ENCODE results near the gene TMEM183A. TPM values are rescaled to one million over a fixed set of nuclear protein-coding genes. Genes with fewer than 3 reads are reported as not detected.

Gene TMEM183A
- total and polyA plus RNA-seq, 10 of the 15 experiments (the other 5 are each of a cell fraction or from before 2014, with no cell fraction given), result 12.3 to 103 (median 66.3) TPM

- DNase-seq (ENCODE audit: low read depth, low spot score) (no peak), ATAC-seq (no peak), FAIRE-seq (no peak)
- Histone ChIP-seq H4K20me1 (ENCODE audit: control insufficient read depth, insufficient read depth) (no peaks in the 10 kb centered on the region), H3K79me2 (ENCODE audit: control insufficient read depth, insufficient read depth, low read length) (no peaks in the 10 kb centered on the region), H3K9ac (ENCODE audit: control insufficient read depth, insufficient read depth, low read length) (no peak overlapping the region), H3K27me3 (replicated peaks in 1 of 2; ENCODE audit: control insufficient read depth in 2 of 2, insufficient read depth in 2 of 2, low read length in 1 of 2) (no peaks in the 10 kb centered on the region; a peak in 1 of 4 replicates), H3K4me1 (ENCODE audit: control insufficient read depth, insufficient read depth, low read length) (no peaks in the 10 kb centered on the region), H3K4me2 (ENCODE audit: control insufficient read depth, insufficient read depth) (no peak overlapping the region), H3K36me3 (ENCODE audit: control insufficient read depth in 2 of 2, insufficient read depth in 2 of 2, low read length in 1 of 2) (no peaks in the 10 kb centered on the region), H3K4me3 (no peak overlapping the region), H2AFZ (ENCODE audit: control insufficient read depth, low read depth, low read length) (no peak overlapping the region), H3K9me3 (replicated peaks; ENCODE audit: control insufficient read depth, insufficient read depth, low read length) (no peaks in the 10 kb centered on the region), H3K27ac (ENCODE audit: control insufficient read depth, insufficient read depth) (no peak overlapping the region)
- ChIA-PET CTCF (interaction anchor here (1.1 to 2.7 kb wide), 2 partner anchors 11 kb away, joined by 3 to 17 read pairs; no protein-coding TSS in a partner anchor), RAD21 (ENCODE audit: unreplicated experiment) (no interaction called here), POLR2A (no interaction called here), SMC1A (ENCODE audit: uncharacterized antibody, unreplicated experiment) (no interaction called here)
- intact Hi-C loops (cut with micrococcal nuclease; ENCODE audit: unreplicated experiment), result no loop called here
- WGBS (ENCODE audit: insufficient coverage, insufficient replicate concordance, low lambda C conversion rate, missing lambda C conversion rate), result 48% methylated on average over 5 of the region's 5 CpGs
- TF ChIP-seq SUZ12 (IDR thresholded peaks at IDR 0.05; ENCODE audit: unreplicated experiment) (no peak), YBX1 (IDR thresholded peaks at IDR 0.05) (no peak), ZNF207 (IDR thresholded peaks at IDR 0.05; ENCODE audit: borderline replicate concordance) (no peak), EED (IDR thresholded peaks at IDR 0.05; ENCODE audit: low read depth) (no peak), RBBP5 (conservative IDR thresholded peaks at IDR 0.05) (no peak)
- no TSS peak for BruUV-seq (replicated peaks)
- in situ Hi-C loops (cut with MboI), result no loop called here
These were observed 19.1 kb upstream of the TMEM183A start for GRCh38 chr1:202987922-202988583.

- H3K79me2 ChIP-seq (ENCODE audit: control insufficient read depth, insufficient read depth, low read length), result no peaks in the 10 kb centered on the region
- POLR2A ChIA-PET, result no interaction called here
- no peak overlapping the region for H3K9ac ChIP-seq (ENCODE audit: control insufficient read depth, insufficient read depth, low read length)
- no peaks in the 10 kb centered on the region for H3K4me1 ChIP-seq (ENCODE audit: control insufficient read depth, insufficient read depth, low read length)
- in situ Hi-C loops (cut with MboI), result no loop called here
- H3K27ac ChIP-seq (ENCODE audit: control insufficient read depth, insufficient read depth), result no peak overlapping the region
- SMC1A ChIA-PET (ENCODE audit: uncharacterized antibody, unreplicated experiment), result interaction anchor here (1.3 kb wide), 1 partner anchor 15 kb away, joined by 4 read pairs; no protein-coding TSS in a partner anchor
- H3K27me3 ChIP-seq (replicated peaks in 1 of 2; ENCODE audit: control insufficient read depth in 2 of 2, insufficient read depth in 2 of 2, low read length in 1 of 2), result no peaks in the 10 kb centered on the region; a peak in 1 of 4 replicates
- no peak for FAIRE-seq
- no peaks in the 10 kb centered on the region for H3K36me3 ChIP-seq (ENCODE audit: control insufficient read depth in 2 of 2, insufficient read depth in 2 of 2, low read length in 1 of 2)
- no peak for ATAC-seq
- no peaks in the 10 kb centered on the region for H4K20me1 ChIP-seq (ENCODE audit: control insufficient read depth, insufficient read depth)
- no peak overlapping the region for H3K4me2 ChIP-seq (ENCODE audit: control insufficient read depth, insufficient read depth)
- WGBS (ENCODE audit: insufficient coverage, insufficient replicate concordance, low lambda C conversion rate, missing lambda C conversion rate), result 48% methylated on average over 2 of the region's 2 CpGs
- no TSS peak for BruUV-seq (replicated peaks)
- H3K4me3 ChIP-seq, result no peak overlapping the region
- no peak overlapping the region for H2AFZ ChIP-seq (ENCODE audit: control insufficient read depth, low read depth, low read length)
- RAD21 ChIA-PET (ENCODE audit: unreplicated experiment), result interaction anchor here (1.5 kb wide), 1 partner anchor 10 kb away, joined by 3 read pairs; no protein-coding TSS in a partner anchor
- CTCF ChIA-PET, result interaction anchor here (1.4 to 2.7 kb wide), 2 partner anchors 9 to 797 kb away, joined by 4 to 17 read pairs; partner anchors contain the start of gene LGR6
- H3K9me3 ChIP-seq (replicated peaks; ENCODE audit: control insufficient read depth, insufficient read depth, low read length), result no peaks in the 10 kb centered on the region
- intact Hi-C loops (cut with micrococcal nuclease; ENCODE audit: unreplicated experiment), result loop anchor here (10.0 kb wide), 1 partner anchor 265 kb away; no protein-coding TSS in a partner anchor
- no peak for DNase-seq (ENCODE audit: low read depth, low spot score)
- TF ChIP-seq E4F1 (IDR thresholded peaks at IDR 0.05; ENCODE audit: borderline replicate concordance, partially characterized antibody) (no peak), ZNF24 (IDR thresholded peaks at IDR 0.05) (no peak), ZNF384 (IDR thresholded peaks at IDR 0.05; ENCODE audit: borderline replicate concordance, low read depth, low read length) (no peak), STAT3 (IDR thresholded peaks at IDR 0.05; ENCODE audit: low read depth, low read length) (no peak), BHLHE40 (IDR thresholded peaks at IDR 0.05; ENCODE audit: borderline replicate concordance in 1 of 2, low read depth in 2 of 2, low read length in 1 of 2) (no peak), RELB (IDR thresholded peaks at IDR 0.05; ENCODE audit: low read depth) (no peak), JUNB (IDR thresholded peaks at IDR 0.05) (no peak), MYC (IDR thresholded peaks at IDR 0.05; ENCODE audit: insufficient read depth, insufficient read length, insufficient replicate concordance, low read length, severe bottlenecking) (no peak)
These were observed 17.3 kb upstream of the TMEM183A start for GRCh38 chr1:202989879-202990278.

Data from GM12878 (cell line).